Renal cortical epithelial cell (primary cell): ENCODE measurements around the gene TXNIP. TPM values are rescaled to one million over a fixed set of nuclear protein-coding genes. Genes with fewer than 3 reads are reported as not detected.

Source experiments
- DNase-seq: peaks from one replicate; pipeline ENCODE4 v3.0.0-alpha.2; 2011; ENCODE audit warnings: low read depth
- total RNA-seq: library from RNA; depleted of rRNA; stranded (reverse); fragments of >200 nt; gene quantifications from 2 replicates; pipeline ENCODE4 v1.2.3, GENCODE V29; 2014

Gene TXNIP
- total RNA-seq, 1 donor from 2014 or later, result 1,145 TPM

- DNase-seq, result no peak
These were observed 32.9 kb downstream of the TXNIP start for GRCh38 chr1:145963265-145964019.

- no peak for DNase-seq
These were observed 33.9 kb downstream of the TXNIP start for GRCh38 chr1:145962157-145963102.

- no peak for DNase-seq
These were observed 34.8 kb downstream of the TXNIP start for GRCh38 chr1:145961425-145962156.

- DNase-seq, result no peak
These were observed 35.3 kb downstream of the TXNIP start for GRCh38 chr1:145961109-145961424.

- no peak for DNase-seq
These were observed 35.8 kb downstream of the TXNIP start for GRCh38 chr1:145960468-145961108.

GRCh38 chr1:145959957-145960467, 36.4 kb downstream of the TXNIP start:
- no peak for DNase-seq

GRCh38 chr1:145959333-145959732, 37.0 kb downstream of the TXNIP start:
- no peak for DNase-seq

- no peak for DNase-seq
These were observed 37.6 kb downstream of the TXNIP start for GRCh38 chr1:145958734-145959133.

GRCh38 chr1:145957443-145958319, 38.7 kb downstream of the TXNIP start, which contains the start of gene LIX1L:
Gene LIX1L, minus strand, starts transcription at chr1:145958017. Its CDS starts 90 bp downstream, at chr1:145957927.
- peak; percentile 92 for DNase-seq

GRCh38 chr1:145956781-145957442, 39.5 kb downstream of the TXNIP start:
- peak; percentile 21 for DNase-seq

GRCh38 chr1:145956361-145956760, 40.0 kb downstream of the TXNIP start:
- DNase-seq, result no peak

- DNase-seq, result no peak
These were observed 40.9 kb downstream of the TXNIP start for GRCh38 chr1:145955436-145955835.

GRCh38 chr1:145953861-145954260, 42.5 kb downstream of the TXNIP start:
- DNase-seq, result no peak

- DNase-seq, result no peak
These were observed 43.5 kb downstream of the TXNIP start for GRCh38 chr1:145952903-145953302.

GRCh38 chr1:145951526-145951925, 44.9 kb downstream of the TXNIP start:
- DNase-seq, result no peak

- DNase-seq, result no peak
These were observed 47.2 kb downstream of the TXNIP start for GRCh38 chr1:145949219-145949618.

- DNase-seq, result no peak
These were observed 48.8 kb downstream of the TXNIP start for GRCh38 chr1:145947551-145947950.

- no peak for DNase-seq
These were observed 49.8 kb downstream of the TXNIP start for GRCh38 chr1:145946477-145946986.

- no peak for DNase-seq
These were observed 51.8 kb downstream of the TXNIP start for GRCh38 chr1:145944532-145944931.

GRCh38 chr1:145942871-145943270, 53.5 kb downstream of the TXNIP start:
- no peak for DNase-seq
